K562 (cell line): ENCODE measurements around the gene ZKSCAN8. TPM values are rescaled to one million over a fixed set of nuclear protein-coding genes. Genes with fewer than 3 reads are reported as not detected.
A peak's percentile ranks its signal among the peaks of the same experiment; 100 is the strongest.

Experiments used
- CREM ChIP-seq: IDR thresholded peaks from 2 replicates; pipeline ENCODE4 v1.6.1; 2014; ENCODE audit warnings: antibody characterized with exemption, low read depth
- HNRNPLL ChIP-seq: fragments of 200-400 bp; formaldehyde crosslinking; IDR thresholded peaks from 2 replicates; pipeline ENCODE4 v1.6.1; 2017; ENCODE audit warnings: low read length, low read depth, mild to moderate bottlenecking; ENCODE audit not compliant: poor library complexity, severe bottlenecking
- NR2C1 ChIP-seq, 2 experiments: fragments of 450-650 bp; IDR thresholded peaks; 2 replicates each; pipeline ENCODE4 v1.6.1; 2017; ENCODE audit warnings: mild to moderate bottlenecking in 2 of 2, antibody characterized with exemption in 1 of 2, inconsistent platforms in 1 of 2, missing compliant biosample characterization in 1 of 2, missing genetic modification characterization in 1 of 2
- NR2C2 ChIP-seq, 2 experiments: fragments of 200-800 bp in 1 of 2; sonication (Bioruptor generic) in 1 of 2; sonication (generic) in 1 of 2; formaldehyde crosslinking in 1 of 2; IDR thresholded peaks; 2 replicates each; pipeline versions ENCODE4 v1.6.1 to v1.8.0; 2016 to 2022; ENCODE audit warnings: mild to moderate bottlenecking in 1 of 2, missing compliant biosample characterization in 1 of 2, missing genetic modification characterization in 1 of 2, missing genetic modification reagents in 1 of 2
- PCBP2 ChIP-seq: fragments of 200-400 bp; formaldehyde crosslinking; IDR thresholded peaks from 2 replicates; pipeline ENCODE4 v1.6.1; 2018; ENCODE audit warnings: low read length, low read depth, mild to moderate bottlenecking, moderate library complexity; ENCODE audit not compliant: poor library complexity, severe bottlenecking
- POLR3G ChIP-seq: IDR thresholded peaks from 2 replicates; pipeline ENCODE4 v1.6.1; 2011; ENCODE audit not compliant: insufficient read length, insufficient replicate concordance; ENCODE audit errors: extremely low read depth
- PPARD ChIP-seq: fragments of 250-450 bp; sonication (Bioruptor Pico); IDR thresholded peaks from 2 replicates; pipeline ENCODE4 v1.8.0; 2022; ENCODE audit warnings: inconsistent platforms, mild to moderate bottlenecking, moderate library complexity
- RBM34 ChIP-seq: fragments of 200-400 bp; formaldehyde crosslinking; IDR thresholded peaks from 2 replicates; pipeline ENCODE4 v1.6.1; 2018; ENCODE audit warnings: low read length, borderline replicate concordance; ENCODE audit not compliant: insufficient read depth
- RFX1 ChIP-seq: fragments of 450-650 bp; IDR thresholded peaks from 2 replicates; pipeline ENCODE4 v1.6.1; 2016; ENCODE audit warnings: mild to moderate bottlenecking, moderate library complexity
- SIN3B ChIP-seq: fragments of 450-650 bp; IDR thresholded peaks from 2 replicates; pipeline ENCODE4 v1.6.1; 2017; ENCODE audit warnings: low read depth, mild to moderate bottlenecking, moderate library complexity
- SMARCC2 ChIP-seq: fragments of 450-650 bp; IDR thresholded peaks from 2 replicates; pipeline ENCODE4 v1.6.1; 2017; ENCODE audit warnings: antibody characterized with exemption, moderate library complexity, mild to moderate bottlenecking, low read depth
- ZNF76 ChIP-seq: fragments of 250-450 bp; sonication (Bioruptor Pico); IDR thresholded peaks from 2 replicates; pipeline ENCODE4 v1.4.0; 2020; ENCODE audit warnings: mild to moderate bottlenecking, moderate library complexity, borderline replicate concordance
- polyA plus RNA-seq, 8 experiments: library from polyadenylated mRNA; depleted of rRNA in 4 of 8; stranded (reverse) in 5 of 8; unstranded in 3 of 8; fragments of >200 nt; fragmentation: Nextera tagmentation in 2 of 8; fragmentation: Illumina TruSeq in 1 of 8; extraction: Ambion mirVana in 2 of 8; extraction: Trizol in 1 of 8; gene quantifications; 2 replicates each; pipeline versions ENCODE4 v1.2.1 to v1.2.3, GENCODE V29; 2011 to 2014; ENCODE audit warnings: inconsistent platforms in 1 of 8, missing spikeins in 1 of 8
- total RNA-seq, 7 experiments: library from RNA; depleted of rRNA in 6 of 7; stranded (reverse); fragments of >200 nt in 6 of 7; fragmentation: Illumina TruSeq in 2 of 7; extraction: Trizol in 2 of 7; gene quantifications; 2 replicates each; pipeline versions ENCODE4 v1.2.1 to v1.2.3, GENCODE V29; 2011 to 2021; ENCODE audit warnings: low replicate concordance in 1 of 7
- TF ChIP-seq, protein P1 (sequence below): fragments of 450-650 bp; IDR thresholded peaks from 2 replicates; pipeline ENCODE4 v1.6.1; 2016; ENCODE audit warnings: mild to moderate bottlenecking, moderate library complexity
- TF ChIP-seq, protein P2 (sequence below): sonication (generic); formaldehyde crosslinking; IDR thresholded peaks from 2 replicates; pipeline ENCODE4 v1.8.0; 2022; ENCODE audit warnings: missing genetic modification reagents, mild to moderate bottlenecking, borderline replicate concordance

Gene ZKSCAN8
- total and polyA plus RNA-seq, 9 of the 15 experiments (the other 6 are each of a cell fraction or from before 2014, with no cell fraction given), result 3.3 to 37.7 (median 21.7) TPM

DNA sequence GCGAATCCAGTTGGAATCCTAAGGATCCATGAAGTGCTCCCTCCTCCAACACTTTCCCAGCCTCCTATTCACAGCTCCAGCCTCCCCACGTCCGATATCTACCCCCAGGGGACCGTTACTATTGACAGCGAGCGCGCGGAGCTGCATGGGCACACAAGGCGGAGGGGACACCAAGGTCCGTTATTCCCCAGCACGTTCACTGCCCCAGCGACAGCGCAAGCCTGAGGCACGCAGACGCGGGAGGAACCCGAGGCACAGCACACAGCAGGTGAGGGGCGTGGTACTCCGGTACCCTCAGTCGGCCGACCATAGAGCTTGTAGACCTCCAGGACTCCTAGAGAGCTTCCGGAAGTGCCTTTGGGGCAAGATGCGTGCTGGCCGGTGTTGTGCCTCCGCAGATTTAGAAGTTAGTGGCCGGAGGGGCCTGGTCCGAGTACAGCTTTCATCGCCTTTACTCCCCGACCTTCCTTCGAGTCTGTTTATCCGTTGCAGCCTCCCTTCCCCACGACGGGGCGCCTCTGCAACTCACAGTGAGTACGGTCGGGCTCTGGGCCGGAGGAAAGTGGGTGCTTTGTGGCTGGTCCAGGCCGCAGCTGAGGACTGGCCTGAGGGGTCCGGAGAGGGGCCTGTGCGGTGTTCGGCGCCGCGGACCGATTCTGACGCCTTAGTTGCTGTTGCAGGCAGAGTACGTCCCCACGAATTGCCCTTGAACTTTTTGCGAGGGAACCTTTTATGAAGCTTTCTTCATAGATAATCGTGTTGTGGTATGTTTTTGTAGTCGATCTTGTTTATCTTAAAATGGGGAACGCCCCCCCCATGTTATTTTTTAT, at the start of gene ZKSCAN8 (continued):
- TF ChIP-seq, protein P1, sequence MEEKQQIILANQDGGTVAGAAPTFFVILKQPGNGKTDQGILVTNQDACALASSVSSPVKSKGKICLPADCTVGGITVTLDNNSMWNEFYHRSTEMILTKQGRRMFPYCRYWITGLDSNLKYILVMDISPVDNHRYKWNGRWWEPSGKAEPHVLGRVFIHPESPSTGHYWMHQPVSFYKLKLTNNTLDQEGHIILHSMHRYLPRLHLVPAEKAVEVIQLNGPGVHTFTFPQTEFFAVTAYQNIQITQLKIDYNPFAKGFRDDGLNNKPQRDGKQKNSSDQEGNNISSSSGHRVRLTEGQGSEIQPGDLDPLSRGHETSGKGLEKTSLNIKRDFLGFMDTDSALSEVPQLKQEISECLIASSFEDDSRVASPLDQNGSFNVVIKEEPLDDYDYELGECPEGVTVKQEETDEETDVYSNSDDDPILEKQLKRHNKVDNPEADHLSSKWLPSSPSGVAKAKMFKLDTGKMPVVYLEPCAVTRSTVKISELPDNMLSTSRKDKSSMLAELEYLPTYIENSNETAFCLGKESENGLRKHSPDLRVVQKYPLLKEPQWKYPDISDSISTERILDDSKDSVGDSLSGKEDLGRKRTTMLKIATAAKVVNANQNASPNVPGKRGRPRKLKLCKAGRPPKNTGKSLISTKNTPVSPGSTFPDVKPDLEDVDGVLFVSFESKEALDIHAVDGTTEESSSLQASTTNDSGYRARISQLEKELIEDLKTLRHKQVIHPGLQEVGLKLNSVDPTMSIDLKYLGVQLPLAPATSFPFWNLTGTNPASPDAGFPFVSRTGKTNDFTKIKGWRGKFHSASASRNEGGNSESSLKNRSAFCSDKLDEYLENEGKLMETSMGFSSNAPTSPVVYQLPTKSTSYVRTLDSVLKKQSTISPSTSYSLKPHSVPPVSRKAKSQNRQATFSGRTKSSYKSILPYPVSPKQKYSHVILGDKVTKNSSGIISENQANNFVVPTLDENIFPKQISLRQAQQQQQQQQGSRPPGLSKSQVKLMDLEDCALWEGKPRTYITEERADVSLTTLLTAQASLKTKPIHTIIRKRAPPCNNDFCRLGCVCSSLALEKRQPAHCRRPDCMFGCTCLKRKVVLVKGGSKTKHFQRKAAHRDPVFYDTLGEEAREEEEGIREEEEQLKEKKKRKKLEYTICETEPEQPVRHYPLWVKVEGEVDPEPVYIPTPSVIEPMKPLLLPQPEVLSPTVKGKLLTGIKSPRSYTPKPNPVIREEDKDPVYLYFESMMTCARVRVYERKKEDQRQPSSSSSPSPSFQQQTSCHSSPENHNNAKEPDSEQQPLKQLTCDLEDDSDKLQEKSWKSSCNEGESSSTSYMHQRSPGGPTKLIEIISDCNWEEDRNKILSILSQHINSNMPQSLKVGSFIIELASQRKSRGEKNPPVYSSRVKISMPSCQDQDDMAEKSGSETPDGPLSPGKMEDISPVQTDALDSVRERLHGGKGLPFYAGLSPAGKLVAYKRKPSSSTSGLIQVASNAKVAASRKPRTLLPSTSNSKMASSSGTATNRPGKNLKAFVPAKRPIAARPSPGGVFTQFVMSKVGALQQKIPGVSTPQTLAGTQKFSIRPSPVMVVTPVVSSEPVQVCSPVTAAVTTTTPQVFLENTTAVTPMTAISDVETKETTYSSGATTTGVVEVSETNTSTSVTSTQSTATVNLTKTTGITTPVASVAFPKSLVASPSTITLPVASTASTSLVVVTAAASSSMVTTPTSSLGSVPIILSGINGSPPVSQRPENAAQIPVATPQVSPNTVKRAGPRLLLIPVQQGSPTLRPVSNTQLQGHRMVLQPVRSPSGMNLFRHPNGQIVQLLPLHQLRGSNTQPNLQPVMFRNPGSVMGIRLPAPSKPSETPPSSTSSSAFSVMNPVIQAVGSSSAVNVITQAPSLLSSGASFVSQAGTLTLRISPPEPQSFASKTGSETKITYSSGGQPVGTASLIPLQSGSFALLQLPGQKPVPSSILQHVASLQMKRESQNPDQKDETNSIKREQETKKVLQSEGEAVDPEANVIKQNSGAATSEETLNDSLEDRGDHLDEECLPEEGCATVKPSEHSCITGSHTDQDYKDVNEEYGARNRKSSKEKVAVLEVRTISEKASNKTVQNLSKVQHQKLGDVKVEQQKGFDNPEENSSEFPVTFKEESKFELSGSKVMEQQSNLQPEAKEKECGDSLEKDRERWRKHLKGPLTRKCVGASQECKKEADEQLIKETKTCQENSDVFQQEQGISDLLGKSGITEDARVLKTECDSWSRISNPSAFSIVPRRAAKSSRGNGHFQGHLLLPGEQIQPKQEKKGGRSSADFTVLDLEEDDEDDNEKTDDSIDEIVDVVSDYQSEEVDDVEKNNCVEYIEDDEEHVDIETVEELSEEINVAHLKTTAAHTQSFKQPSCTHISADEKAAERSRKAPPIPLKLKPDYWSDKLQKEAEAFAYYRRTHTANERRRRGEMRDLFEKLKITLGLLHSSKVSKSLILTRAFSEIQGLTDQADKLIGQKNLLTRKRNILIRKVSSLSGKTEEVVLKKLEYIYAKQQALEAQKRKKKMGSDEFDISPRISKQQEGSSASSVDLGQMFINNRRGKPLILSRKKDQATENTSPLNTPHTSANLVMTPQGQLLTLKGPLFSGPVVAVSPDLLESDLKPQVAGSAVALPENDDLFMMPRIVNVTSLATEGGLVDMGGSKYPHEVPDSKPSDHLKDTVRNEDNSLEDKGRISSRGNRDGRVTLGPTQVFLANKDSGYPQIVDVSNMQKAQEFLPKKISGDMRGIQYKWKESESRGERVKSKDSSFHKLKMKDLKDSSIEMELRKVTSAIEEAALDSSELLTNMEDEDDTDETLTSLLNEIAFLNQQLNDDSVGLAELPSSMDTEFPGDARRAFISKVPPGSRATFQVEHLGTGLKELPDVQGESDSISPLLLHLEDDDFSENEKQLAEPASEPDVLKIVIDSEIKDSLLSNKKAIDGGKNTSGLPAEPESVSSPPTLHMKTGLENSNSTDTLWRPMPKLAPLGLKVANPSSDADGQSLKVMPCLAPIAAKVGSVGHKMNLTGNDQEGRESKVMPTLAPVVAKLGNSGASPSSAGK, result peak; percentile 79
- TF ChIP-seq PCBP2 (no peak), CREM (peak; percentile 49; the same call in 1 of the 2 replicates), RBM34 (no peak), NR2C2 (CRISPR knock-in tag; IDR thresholded peaks at IDR 0.05) (peak; percentile 77), NR2C2 (tag; IDR thresholded peaks at IDR 0.05) (peak; percentile 79), RFX1 (0 out of 2 replicates have a peak, but pooled peaks have one; percentile 11), PPARD (no peak), POLR3G (no peak), ZNF76 (CRISPR knock-in tag) (no peak), NR2C1 (IDR thresholded peaks at IDR 0.05) (peak; percentile 69), NR2C1 (tag; IDR thresholded peaks at IDR 0.05) (0 out of 2 replicates have a peak, but pooled peaks have one; percentile 73), SIN3B (peak; percentile 85), SMARCC2 (no peak), HNRNPLL (peak; percentile 93)
- TF ChIP-seq, protein P2, sequence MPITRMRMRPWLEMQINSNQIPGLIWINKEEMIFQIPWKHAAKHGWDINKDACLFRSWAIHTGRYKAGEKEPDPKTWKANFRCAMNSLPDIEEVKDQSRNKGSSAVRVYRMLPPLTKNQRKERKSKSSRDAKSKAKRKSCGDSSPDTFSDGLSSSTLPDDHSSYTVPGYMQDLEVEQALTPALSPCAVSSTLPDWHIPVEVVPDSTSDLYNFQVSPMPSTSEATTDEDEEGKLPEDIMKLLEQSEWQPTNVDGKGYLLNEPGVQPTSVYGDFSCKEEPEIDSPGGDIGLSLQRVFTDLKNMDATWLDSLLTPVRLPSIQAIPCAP (CRISPR knock-in tag), result peak; percentile 22; the same call in 1 of the 2 replicates
